ENCODE results near the gene WHRN.

DNA sequence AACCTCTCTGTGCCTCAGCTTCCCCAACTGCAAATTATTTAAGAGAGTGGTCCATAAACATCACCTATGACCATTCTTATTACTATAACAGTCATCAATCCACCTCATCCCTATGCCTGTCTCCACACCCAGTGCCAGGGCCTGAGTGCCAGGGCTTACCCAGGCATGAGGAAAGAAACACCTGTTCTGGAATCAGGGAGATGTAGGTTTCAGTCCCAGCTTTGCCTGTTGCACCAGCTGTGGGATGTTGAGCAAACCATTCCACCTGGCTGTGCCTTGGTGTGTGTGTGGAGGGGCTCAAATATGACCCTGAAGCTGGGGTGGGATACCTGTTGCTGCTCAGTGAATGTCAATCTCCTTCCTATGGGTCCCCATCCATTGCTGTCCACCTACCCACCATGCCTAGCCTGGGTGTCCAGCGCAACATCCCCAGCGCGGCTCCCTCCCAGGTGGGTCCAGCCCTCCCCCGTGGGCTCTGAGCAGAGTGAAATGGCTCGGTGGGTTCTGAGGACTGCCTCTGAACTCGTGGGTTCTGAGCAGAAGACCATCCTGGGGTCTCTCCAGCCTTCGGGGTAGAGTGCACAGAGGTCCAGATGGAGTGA lies 133.8 kb downstream of the WHRN start:
- no peak for TF ChIP-seq CTCF (IDR thresholded peaks at IDR 0.05; ENCODE audit: poor library complexity, severe bottlenecking)
- TF ChIP-seq SMC3 (conservative IDR thresholded peaks at IDR 0.05; ENCODE audit: poor library complexity), result no peak
- no peak for TF ChIP-seq TAF1 (IDR thresholded peaks at IDR 0.05; ENCODE audit: low read depth)
- no peak for TF ChIP-seq POLR2AphosphoS5 (IDR thresholded peaks at IDR 0.05)
- no peak for TF ChIP-seq EZH2 (IDR thresholded peaks at IDR 0.05; ENCODE audit: borderline replicate concordance, insufficient read depth, low read length, poor library complexity, severe bottlenecking)

Data from neural cell (in vitro differentiated cells).